Activated CD8-positive, alpha-beta memory T cell treated with anti-CD3 and anti-CD28 coated beads for 4 hours (primary cell): ENCODE measurements around the gene TANC1.
"Not testable (repeated sequence)": the region's sequence is repeated elsewhere in the genome, so short reads cannot be mapped to it uniquely, and the experiment has no call there.

Source experiments
- DNase-seq, 2 donors: peaks; one replicate each; pipeline ENCODE4 v3.0.0-alpha.2; 2020; ENCODE audit warnings: low read depth in 2 of 2

TANC1 gene

GRCh38 chr2:159088906-159089305 is 120.5 kb downstream of the TANC1 start:
- no peak for DNase-seq

GRCh38 chr2:159089543-159089942 is 121.1 kb downstream of the TANC1 start:
- no peak for DNase-seq

- no peak for DNase-seq
Measured at GRCh38 chr2:159090514-159091201, 122.2 kb downstream of the TANC1 start.

- DNase-seq, result no peak
Measured at GRCh38 chr2:159091381-159091780, 122.9 kb downstream of the TANC1 start.

GRCh38 chr2:159091976-159092375 is 123.5 kb downstream of the TANC1 start:
- DNase-seq, result no peak

- no peak for DNase-seq
Measured at GRCh38 chr2:159093497-159093896, 125.1 kb downstream of the TANC1 start.

GRCh38 chr2:159094173-159094737 is 125.8 kb downstream of the TANC1 start:
- DNase-seq, result no peak

- DNase-seq, result no peak
Measured at GRCh38 chr2:159095813-159096212, 127.4 kb downstream of the TANC1 start.

- DNase-seq, result not testable (repeated sequence)
Measured at GRCh38 chr2:159096302-159096855, 127.9 kb downstream of the TANC1 start.

GRCh38 chr2:159096901-159097300 is 128.5 kb downstream of the TANC1 start:
- no peak for DNase-seq

GRCh38 chr2:159098361-159098760 is 129.9 kb downstream of the TANC1 start:
- no peak for DNase-seq

- DNase-seq, result no peak
Measured at GRCh38 chr2:159098921-159099411, 130.5 kb downstream of the TANC1 start.

GRCh38 chr2:159101755-159102489 is 133.5 kb downstream of the TANC1 start:
- no peak for DNase-seq

GRCh38 chr2:159103411-159103810 is 135.0 kb downstream of the TANC1 start:
- no peak for DNase-seq

- DNase-seq, result no peak
Measured at GRCh38 chr2:159106109-159106508, 137.7 kb downstream of the TANC1 start.

GRCh38 chr2:159108181-159108893 is 139.9 kb downstream of the TANC1 start:
- no peak for DNase-seq

GRCh38 chr2:159109517-159109916 is 141.1 kb downstream of the TANC1 start:
- DNase-seq, result no peak

- no peak for DNase-seq
Measured at GRCh38 chr2:159110784-159111183, 142.3 kb downstream of the TANC1 start.

GRCh38 chr2:159111346-159111927 is 143.0 kb downstream of the TANC1 start:
- DNase-seq, result no peak

- DNase-seq, result no peak
Measured at GRCh38 chr2:159114835-159115234, 146.4 kb downstream of the TANC1 start.

GRCh38 chr2:159116922-159117321 is 148.5 kb downstream of the TANC1 start:
- no peak for DNase-seq

- no peak for DNase-seq
Measured at GRCh38 chr2:159117658-159118057, 149.2 kb downstream of the TANC1 start.
